Choroid plexus epithelial cell (primary cell): Measurements from ENCODE around the gene AIPL1.

ENCODE experiments used
- DNase-seq: peaks from one replicate; pipeline ENCODE4 v3.0.0-alpha.2; 2010; ENCODE audit warnings: low read depth
- H3K4me3 ChIP-seq: 2 replicates; pipeline ENCODE4 v1.5.1; 2011; ENCODE audit warnings: low read depth, mild to moderate bottlenecking, control low read depth, low read length, moderate library complexity
- CTCF ChIP-seq: conservative IDR thresholded peaks from 2 replicates; pipeline ENCODE4 v1.5.1; 2011; ENCODE audit warnings: low read depth, mild to moderate bottlenecking, control low read depth, inconsistent platforms, low read length, moderate library complexity

Gene AIPL1

GRCh38 chr17:6437956-6438355 is 3.0 kb upstream of the AIPL1 start:
- no peak overlapping the region for H3K4me3 ChIP-seq
- TF ChIP-seq CTCF = no peak
- no peak for DNase-seq

- no peak for TF ChIP-seq CTCF
- H3K4me3 ChIP-seq = no peak overlapping the region
- no peak for DNase-seq
Measured at GRCh38 chr17:6437466-6437865, 2.5 kb upstream of the AIPL1 start.

GRCh38 chr17:6435968-6436367 is 1.0 kb upstream of the AIPL1 start:
- peak; percentile 82 for DNase-seq
- no peak overlapping the region for H3K4me3 ChIP-seq
- peak; percentile 87 for TF ChIP-seq CTCF

GRCh38 chr17:6430769-6431168 is 4.2 kb downstream of the AIPL1 start:
- no peak for DNase-seq
- TF ChIP-seq CTCF = peak; percentile 52
- no peak overlapping the region for H3K4me3 ChIP-seq

GRCh38 chr17:6429266-6429665 is 5.7 kb downstream of the AIPL1 start:
- H3K4me3 ChIP-seq = no peak overlapping the region
- DNase-seq = no peak
- TF ChIP-seq CTCF = no peak

- no peak for TF ChIP-seq CTCF
- no peak overlapping the region for H3K4me3 ChIP-seq
- DNase-seq = no peak
Measured at GRCh38 chr17:6428207-6428965, 6.5 kb downstream of the AIPL1 start.

GRCh38 chr17:6427279-6427781 is 7.6 kb downstream of the AIPL1 start:
- TF ChIP-seq CTCF = peak; percentile 23
- no peak overlapping the region for H3K4me3 ChIP-seq
- peak; percentile 65 for DNase-seq
